Right lobe of liver (tissue), 4 donors: ENCODE results near the gene TTLL12.

Experiments
- POLR2A ChIP-seq: fragments of 450-650 bp; IDR thresholded peaks from one replicate; pipeline ENCODE4 v1.6.1; 2017; ENCODE audit warnings: antibody characterized with exemption, mild to moderate bottlenecking
- TF ChIP-seq, protein P1 (sequence below), 4 donors: fragments of 200-600 bp in 3 of 4; fragments of 450-650 bp in 1 of 4; IDR thresholded peaks; one replicate each; pipeline versions ENCODE4 v1.5.1 to v1.8.0; 2016 to 2022; ENCODE audit warnings: antibody characterized with exemption in 4 of 4, mild to moderate bottlenecking in 2 of 4
- donor health status: DM: no; HTN: no; CAD: no.
- donor health status: DM: no; HTN: no; CAD: no.
- donor health status: DM: no; HTN: yes; CAD: no.

DNA sequence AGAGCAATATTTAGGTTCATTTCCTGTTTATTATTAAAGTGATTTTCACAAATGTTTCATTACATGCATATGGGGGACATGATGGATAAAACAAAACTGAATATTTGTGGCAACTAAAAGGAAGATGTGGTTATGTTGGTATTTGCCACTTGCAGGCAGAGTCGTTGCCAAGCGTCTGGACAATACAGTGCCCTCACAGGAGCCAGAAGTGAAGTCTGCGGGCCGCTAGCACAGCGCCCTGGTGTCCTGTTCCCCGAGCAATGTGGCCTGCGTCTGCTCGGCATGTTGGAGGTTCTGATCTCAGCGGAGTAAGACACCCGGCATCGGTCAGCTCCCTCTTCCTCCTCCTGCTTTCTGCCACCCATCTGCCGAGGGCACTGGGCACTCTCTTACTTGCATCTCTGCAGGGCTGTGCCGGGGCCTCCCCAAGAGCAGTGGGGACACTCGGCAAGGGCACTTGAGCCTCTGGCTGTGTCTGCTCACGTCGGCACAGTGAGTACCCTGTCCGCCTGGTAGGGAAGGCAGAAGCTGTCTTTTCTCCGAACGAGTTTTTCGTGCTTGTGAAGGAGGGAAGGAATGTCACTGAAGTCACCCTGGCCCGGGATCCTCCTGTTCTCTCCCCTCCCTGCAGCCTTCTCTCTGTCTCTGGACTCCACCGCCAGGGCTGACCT, 10.5 kb upstream of the TTLL12 start:
- TF ChIP-seq, protein P1, sequence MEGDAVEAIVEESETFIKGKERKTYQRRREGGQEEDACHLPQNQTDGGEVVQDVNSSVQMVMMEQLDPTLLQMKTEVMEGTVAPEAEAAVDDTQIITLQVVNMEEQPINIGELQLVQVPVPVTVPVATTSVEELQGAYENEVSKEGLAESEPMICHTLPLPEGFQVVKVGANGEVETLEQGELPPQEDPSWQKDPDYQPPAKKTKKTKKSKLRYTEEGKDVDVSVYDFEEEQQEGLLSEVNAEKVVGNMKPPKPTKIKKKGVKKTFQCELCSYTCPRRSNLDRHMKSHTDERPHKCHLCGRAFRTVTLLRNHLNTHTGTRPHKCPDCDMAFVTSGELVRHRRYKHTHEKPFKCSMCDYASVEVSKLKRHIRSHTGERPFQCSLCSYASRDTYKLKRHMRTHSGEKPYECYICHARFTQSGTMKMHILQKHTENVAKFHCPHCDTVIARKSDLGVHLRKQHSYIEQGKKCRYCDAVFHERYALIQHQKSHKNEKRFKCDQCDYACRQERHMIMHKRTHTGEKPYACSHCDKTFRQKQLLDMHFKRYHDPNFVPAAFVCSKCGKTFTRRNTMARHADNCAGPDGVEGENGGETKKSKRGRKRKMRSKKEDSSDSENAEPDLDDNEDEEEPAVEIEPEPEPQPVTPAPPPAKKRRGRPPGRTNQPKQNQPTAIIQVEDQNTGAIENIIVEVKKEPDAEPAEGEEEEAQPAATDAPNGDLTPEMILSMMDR (IDR thresholded peaks at IDR 0.05) = no peak
- TF ChIP-seq POLR2A = no peak
